Esophagus squamous epithelium (tissue), 4 donors: ENCODE data around the gene B4GALT7.

Source experiments
- CTCF ChIP-seq, 6 experiments: fragments of 450-650 bp in 4 of 6; fragments of 200-600 bp in 2 of 6; sonication (generic) in 2 of 6; IDR thresholded peaks; one replicate each; pipeline ENCODE4 v1.5.1; 2016 to 2019; ENCODE audit warnings: antibody characterized with exemption in 6 of 6, mild to moderate bottlenecking in 4 of 6, moderate library complexity in 4 of 6
- POLR2A ChIP-seq, 4 donors: fragments of 450-650 bp; IDR thresholded peaks; one replicate each; pipeline ENCODE4 v1.6.1; 2017; ENCODE audit warnings: antibody characterized with exemption in 4 of 4, mild to moderate bottlenecking in 4 of 4, moderate library complexity in 3 of 4

- no peak for TF ChIP-seq POLR2A (IDR thresholded peaks at IDR 0.05)
- TF ChIP-seq CTCF (IDR thresholded peaks at IDR 0.05), result peak in 4 of 6 experiments; percentile 22 to 49 (median 34)
These were observed 45.3 kb upstream of the B4GALT7 start, which contains the start of gene FAM193B for GRCh38 chr5:177554474-177555111.
